ENCODE measurements around the gene IHH.
A peak's percentile ranks its signal among the peaks of the same experiment; 100 is the strongest.

The IHH gene

DNA sequence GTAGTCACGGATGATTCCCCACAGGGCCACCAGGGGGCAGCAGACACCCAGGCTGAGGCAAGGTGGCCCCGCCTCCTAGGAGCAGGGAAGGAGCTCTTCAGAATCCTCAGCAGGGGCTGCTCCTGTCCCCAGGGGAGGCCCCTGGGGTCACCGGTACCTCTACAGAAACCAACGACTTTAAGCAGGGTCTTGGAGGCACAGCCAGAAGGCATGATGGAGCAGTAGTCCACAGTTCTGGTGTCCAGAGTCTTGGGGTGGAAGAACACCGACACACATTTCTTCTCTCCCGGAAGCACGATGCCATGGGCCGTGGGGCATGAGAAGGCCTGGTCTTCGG is 30.9 kb downstream of the IHH start (continued):
- TF ChIP-seq, protein P1, sequence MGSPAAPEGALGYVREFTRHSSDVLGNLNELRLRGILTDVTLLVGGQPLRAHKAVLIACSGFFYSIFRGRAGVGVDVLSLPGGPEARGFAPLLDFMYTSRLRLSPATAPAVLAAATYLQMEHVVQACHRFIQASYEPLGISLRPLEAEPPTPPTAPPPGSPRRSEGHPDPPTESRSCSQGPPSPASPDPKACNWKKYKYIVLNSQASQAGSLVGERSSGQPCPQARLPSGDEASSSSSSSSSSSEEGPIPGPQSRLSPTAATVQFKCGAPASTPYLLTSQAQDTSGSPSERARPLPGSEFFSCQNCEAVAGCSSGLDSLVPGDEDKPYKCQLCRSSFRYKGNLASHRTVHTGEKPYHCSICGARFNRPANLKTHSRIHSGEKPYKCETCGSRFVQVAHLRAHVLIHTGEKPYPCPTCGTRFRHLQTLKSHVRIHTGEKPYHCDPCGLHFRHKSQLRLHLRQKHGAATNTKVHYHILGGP (tag by site-specific recombination; IDR thresholded peaks at IDR 0.05), result no peak
- TF ChIP-seq, protein P2, sequence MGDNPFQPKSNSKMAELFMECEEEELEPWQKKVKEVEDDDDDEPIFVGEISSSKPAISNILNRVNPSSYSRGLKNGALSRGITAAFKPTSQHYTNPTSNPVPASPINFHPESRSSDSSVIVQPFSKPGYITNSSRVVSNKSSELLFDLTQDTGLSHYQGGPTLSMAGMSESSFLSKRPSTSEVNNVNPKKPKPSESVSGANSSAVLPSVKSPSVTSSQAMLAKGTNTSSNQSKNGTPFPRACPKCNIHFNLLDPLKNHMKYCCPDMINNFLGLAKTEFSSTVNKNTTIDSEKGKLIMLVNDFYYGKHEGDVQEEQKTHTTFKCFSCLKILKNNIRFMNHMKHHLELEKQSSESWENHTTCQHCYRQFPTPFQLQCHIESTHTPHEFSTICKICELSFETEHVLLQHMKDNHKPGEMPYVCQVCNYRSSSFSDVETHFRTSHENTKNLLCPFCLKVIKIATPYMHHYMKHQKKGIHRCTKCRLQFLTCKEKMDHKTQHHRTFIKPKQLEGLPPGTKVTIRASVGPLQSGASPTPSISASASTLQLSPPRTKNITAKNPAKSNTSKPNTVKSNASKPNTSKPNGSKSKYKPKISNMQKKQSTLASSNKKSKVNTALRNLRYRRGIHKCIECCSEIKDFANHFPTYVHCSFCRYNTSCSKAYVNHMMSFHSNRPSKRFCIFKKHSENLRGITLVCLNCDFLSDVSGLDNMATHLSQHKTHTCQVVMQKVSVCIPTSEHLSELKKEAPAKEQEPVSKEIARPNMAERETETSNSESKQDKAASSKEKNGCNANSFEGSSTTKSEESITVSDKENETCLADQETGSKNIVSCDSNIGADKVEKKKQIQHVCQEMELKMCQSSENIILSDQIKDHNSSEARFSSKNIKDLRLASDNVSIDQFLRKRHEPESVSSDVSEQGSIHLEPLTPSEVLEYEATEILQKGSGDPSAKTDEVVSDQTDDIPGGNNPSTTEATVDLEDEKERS (tag by site-specific recombination; IDR thresholded peaks at IDR 0.05), result no peak
- TF ChIP-seq, protein P3, sequence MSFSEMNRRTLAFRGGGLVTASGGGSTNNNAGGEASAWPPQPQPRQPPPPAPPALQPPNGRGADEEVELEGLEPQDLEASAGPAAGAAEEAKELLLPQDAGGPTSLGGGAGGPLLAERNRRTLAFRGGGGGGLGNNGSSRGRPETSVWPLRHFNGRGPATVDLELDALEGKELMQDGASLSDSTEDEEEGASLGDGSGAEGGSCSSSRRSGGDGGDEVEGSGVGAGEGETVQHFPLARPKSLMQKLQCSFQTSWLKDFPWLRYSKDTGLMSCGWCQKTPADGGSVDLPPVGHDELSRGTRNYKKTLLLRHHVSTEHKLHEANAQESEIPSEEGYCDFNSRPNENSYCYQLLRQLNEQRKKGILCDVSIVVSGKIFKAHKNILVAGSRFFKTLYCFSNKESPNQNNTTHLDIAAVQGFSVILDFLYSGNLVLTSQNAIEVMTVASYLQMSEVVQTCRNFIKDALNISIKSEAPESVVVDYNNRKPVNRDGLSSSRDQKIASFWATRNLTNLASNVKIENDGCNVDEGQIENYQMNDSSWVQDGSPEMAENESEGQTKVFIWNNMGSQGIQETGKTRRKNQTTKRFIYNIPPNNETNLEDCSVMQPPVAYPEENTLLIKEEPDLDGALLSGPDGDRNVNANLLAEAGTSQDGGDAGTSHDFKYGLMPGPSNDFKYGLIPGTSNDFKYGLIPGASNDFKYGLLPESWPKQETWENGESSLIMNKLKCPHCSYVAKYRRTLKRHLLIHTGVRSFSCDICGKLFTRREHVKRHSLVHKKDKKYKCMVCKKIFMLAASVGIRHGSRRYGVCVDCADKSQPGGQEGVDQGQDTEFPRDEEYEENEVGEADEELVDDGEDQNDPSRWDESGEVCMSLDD (tag by site-specific recombination; IDR thresholded peaks at IDR 0.05), result no peak
- TF ChIP-seq YY2 (tag by site-specific recombination; IDR thresholded peaks at IDR 0.05), result no peak

DNA sequence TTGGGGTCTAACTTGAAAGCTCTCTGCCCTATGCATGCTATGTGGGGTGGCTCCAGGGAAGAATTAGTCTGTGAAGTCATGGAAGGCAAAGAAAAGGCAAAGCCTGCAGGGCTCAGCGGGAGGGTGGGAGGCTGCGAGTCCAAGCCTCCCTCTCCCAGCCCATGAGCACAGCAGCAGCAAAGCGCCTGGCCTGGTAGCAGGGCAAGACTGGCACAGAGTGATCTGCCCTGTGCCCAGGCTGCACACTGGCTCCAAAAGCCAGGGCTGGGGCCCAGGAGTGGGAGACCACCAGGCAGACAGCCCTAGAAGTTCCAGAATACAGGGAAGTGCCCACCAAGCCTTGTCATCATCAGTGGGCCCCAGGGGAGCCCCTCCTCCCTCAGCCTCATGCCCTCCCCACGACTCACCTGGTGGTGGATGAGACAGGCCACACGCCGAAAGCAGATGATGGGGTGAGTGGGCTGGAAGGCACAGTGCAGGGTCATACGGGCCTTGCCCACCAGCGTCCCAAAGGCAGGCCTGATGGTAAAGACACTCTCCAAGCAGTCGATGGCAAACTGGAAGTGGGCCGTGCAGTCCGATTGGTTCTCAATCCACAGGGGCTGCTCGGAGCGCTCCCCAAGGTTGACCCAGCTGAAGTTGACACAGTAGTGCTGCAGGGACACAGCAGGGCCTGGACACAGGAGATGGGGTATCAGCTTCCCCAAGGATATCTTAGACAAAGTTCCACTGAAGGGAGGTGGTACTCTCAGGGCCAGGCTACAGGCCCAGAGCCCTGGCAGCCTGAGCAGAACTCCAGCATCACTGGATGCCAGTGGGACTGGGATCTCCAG is 31.5 kb downstream of the IHH start:
- no peaks in the 10 kb centered on the region for H3K4me1 ChIP-seq (ENCODE audit: control insufficient read depth, insufficient read depth, low read length)
- TF ChIP-seq, protein P4, sequence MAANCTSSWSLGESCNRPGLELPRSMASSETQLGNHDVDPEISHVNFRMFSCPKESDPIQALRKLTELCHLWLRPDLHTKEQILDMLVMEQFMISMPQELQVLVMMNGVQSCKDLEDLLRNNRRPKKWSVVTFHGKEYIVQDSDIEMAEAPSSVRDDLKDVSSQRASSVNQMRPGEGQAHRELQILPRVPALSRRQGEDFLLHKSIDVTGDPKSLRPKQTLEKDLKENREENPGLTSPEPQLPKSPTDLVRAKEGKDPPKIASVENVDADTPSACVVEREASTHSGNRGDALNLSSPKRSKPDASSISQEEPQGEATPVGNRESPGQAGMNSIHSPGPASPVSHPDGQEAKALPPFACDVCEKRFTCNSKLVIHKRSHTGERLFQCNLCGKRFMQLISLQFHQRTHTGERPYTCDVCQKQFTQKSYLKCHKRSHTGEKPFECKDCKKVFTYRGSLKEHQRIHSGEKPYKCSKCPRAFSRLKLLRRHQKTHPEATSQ (tag by site-specific recombination; IDR thresholded peaks at IDR 0.05), result no peak
- TF ChIP-seq ZBTB17 (tag by site-specific recombination; IDR thresholded peaks at IDR 0.05), result peak; percentile 43; the same call in 1 of the 2 replicates
- TF ChIP-seq, protein P5, sequence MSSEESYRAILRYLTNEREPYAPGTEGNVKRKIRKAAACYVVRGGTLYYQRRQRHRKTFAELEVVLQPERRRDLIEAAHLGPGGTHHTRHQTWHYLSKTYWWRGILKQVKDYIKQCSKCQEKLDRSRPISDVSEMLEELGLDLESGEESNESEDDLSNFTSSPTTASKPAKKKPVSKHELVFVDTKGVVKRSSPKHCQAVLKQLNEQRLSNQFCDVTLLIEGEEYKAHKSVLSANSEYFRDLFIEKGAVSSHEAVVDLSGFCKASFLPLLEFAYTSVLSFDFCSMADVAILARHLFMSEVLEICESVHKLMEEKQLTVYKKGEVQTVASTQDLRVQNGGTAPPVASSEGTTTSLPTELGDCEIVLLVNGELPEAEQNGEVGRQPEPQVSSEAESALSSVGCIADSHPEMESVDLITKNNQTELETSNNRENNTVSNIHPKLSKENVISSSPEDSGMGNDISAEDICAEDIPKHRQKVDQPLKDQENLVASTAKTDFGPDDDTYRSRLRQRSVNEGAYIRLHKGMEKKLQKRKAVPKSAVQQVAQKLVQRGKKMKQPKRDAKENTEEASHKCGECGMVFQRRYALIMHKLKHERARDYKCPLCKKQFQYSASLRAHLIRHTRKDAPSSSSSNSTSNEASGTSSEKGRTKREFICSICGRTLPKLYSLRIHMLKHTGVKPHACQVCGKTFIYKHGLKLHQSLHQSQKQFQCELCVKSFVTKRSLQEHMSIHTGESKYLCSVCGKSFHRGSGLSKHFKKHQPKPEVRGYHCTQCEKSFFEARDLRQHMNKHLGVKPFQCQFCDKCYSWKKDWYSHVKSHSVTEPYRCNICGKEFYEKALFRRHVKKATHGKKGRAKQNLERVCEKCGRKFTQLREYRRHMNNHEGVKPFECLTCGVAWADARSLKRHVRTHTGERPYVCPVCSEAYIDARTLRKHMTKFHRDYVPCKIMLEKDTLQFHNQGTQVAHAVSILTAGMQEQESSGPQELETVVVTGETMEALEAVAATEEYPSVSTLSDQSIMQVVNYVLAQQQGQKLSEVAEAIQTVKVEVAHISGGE (tag by site-specific recombination; conservative IDR thresholded peaks at IDR 0.05; ENCODE audit: low read depth), result no peak
- no peak overlapping the region for H3K27ac ChIP-seq (ENCODE audit: extremely low read depth, low read depth, low read length)
- H3K9me3 ChIP-seq (ENCODE audit: control insufficient read depth, insufficient read depth, low read depth, low read length), result no peaks in the 10 kb centered on the region
- POLR2A ChIA-PET, result interaction anchor here (1.0 kb wide), 1 partner anchor 125 kb away, joined by 5 read pairs; no protein-coding TSS in a partner anchor
- H3K4me3 ChIP-seq (ENCODE audit: low read depth, low read length), result no peak overlapping the region
- no peaks in the 10 kb centered on the region for H3K36me3 ChIP-seq (ENCODE audit: control insufficient read depth in 2 of 2, insufficient read depth in 1 of 2, low read length in 2 of 2)
- CTCF ChIA-PET, result interaction anchor here (0.6 to 4.6 kb wide), 69 partner anchors 9 to 360 kb away, joined by 3 to 119 read pairs (median 4); partner anchors contain the start of gene CFAP65

DNA sequence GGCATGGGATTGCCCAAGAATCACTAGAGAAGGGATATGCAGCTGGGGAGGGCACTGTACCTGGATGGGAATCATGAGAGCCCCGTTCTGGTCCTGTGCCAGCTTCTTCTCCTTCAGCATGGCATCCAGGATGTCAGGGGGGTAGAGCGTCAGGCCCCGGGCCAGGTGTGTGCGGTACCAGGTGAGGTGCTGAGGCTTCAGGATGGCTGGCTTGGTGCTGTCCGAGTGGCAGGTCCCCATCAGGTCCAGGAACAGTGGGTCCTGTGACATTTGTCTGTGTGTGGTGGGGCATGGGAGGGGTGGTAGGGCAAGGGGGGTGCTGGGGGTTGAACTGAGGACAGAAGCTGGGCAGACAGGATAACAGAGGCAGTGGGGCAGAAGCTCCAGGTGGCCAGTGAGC is 32.6 kb downstream of the IHH start:
- ChIA-PET CTCF (interaction anchor here (0.6 to 4.6 kb wide), 9 partner anchors 14 to 146 kb away, joined by 3 to 119 read pairs (median 3); no protein-coding TSS in a partner anchor), POLR2A (no interaction called here)
- no peaks in the 10 kb centered on the region for H3K36me3 ChIP-seq (ENCODE audit: control insufficient read depth in 2 of 2, insufficient read depth in 1 of 2, low read length in 2 of 2)
- H3K4me1 ChIP-seq (ENCODE audit: control insufficient read depth, insufficient read depth, low read length), result no peaks in the 10 kb centered on the region
- no peaks in the 10 kb centered on the region for H3K9me3 ChIP-seq (ENCODE audit: control insufficient read depth, insufficient read depth, low read depth, low read length)
- no peak overlapping the region for H3K27ac ChIP-seq (ENCODE audit: extremely low read depth, low read depth, low read length)
- no peak overlapping the region for H3K4me3 ChIP-seq (ENCODE audit: low read depth, low read length)
- TF ChIP-seq ZNF311 (tag by site-specific recombination; IDR thresholded peaks at IDR 0.05; ENCODE audit: borderline replicate concordance) (no peak), ZFP41 (tag by site-specific recombination; IDR thresholded peaks at IDR 0.05; ENCODE audit: borderline replicate concordance) (no peak), ZNF169 (tag by site-specific recombination; IDR thresholded peaks at IDR 0.05) (no peak), FEZF1 (tag by site-specific recombination; IDR thresholded peaks at IDR 0.05) (no peak), ZNF394 (tag by site-specific recombination; IDR thresholded peaks at IDR 0.05; ENCODE audit: borderline replicate concordance) (no peak), ZNF155 (tag by site-specific recombination; IDR thresholded peaks at IDR 0.05) (no peak)
- TF ChIP-seq, protein P6, sequence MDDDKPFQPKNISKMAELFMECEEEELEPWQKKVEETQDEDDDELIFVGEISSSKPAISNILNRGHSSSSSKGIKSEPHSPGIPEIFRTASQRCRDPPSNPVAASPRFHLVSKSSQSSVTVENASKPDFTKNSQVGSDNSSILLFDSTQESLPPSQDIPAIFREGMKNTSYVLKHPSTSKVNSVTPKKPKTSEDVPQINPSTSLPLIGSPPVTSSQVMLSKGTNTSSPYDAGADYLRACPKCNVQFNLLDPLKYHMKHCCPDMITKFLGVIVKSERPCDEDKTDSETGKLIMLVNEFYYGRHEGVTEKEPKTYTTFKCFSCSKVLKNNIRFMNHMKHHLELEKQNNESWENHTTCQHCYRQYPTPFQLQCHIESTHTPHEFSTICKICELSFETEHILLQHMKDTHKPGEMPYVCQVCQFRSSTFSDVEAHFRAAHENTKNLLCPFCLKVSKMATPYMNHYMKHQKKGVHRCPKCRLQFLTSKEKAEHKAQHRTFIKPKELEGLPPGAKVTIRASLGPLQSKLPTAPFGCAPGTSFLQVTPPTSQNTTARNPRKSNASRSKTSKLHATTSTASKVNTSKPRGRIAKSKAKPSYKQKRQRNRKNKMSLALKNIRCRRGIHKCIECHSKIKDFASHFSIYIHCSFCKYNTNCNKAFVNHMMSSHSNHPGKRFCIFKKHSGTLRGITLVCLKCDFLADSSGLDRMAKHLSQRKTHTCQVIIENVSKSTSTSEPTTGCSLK (tag by site-specific recombination; IDR thresholded peaks at IDR 0.05), result no peak
- TF ChIP-seq, protein P1 (tag by site-specific recombination; IDR thresholded peaks at IDR 0.05), result no peak
